ENCODE data around the gene RCE1.

Gene RCE1

GRCh38 chr11:66843776-66844495, 695 bp downstream of the RCE1 start:
- FAIRE-seq, result no peak

GRCh38 chr11:66844496-66845142, 1.4 kb downstream of the RCE1 start:
- no peak for FAIRE-seq

More at GRCh38 chr11:66843776-66844495, 695 bp downstream of the RCE1 start:
- no peak for DNase-seq (ENCODE audit: extremely low spot score, insufficient read length, low read depth)

DNA sequence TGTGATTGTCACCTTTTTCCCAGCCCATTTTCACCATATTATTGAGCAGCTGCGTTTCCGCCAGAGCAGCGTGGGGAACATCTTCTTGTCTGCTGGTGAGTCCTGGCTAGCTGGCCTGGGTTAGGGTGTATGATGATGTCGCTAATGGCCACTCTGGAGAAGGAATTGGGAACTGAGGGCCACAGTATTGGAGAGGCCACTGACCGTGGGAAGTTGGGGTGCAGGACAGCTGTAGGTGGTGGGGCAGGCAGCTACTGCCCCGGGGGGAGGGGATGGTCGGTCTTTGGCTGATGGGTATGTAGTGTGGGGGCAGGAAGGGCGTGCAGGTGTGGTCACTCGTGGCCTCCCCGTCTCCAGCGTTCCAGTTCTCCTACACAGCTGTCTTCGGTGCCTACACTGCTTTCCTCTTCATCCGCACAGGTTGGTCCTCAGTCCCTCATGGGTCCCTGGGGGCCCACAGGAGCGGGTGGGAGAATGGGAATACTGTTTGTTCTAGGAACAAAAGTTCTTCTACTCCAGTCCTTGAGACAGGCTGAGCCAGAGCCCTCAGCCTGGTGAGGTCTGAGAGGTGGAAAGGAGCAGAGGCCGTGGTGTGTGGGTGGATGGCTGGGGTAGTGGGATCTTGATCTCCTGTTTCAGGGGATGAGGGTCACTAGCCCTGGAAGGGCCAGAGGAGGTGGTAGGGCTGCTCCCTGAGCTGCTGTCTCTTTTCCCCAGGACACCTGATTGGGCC, 2.1 kb downstream of the RCE1 start:
- FAIRE-seq, result no peak
- DNase-seq (ENCODE audit: extremely low spot score, insufficient read length, low read depth), result no peak

More at GRCh38 chr11:66844496-66845142, 1.4 kb downstream of the RCE1 start:
- no peak for DNase-seq (ENCODE audit: extremely low spot score, insufficient read length, low read depth)

DNA sequence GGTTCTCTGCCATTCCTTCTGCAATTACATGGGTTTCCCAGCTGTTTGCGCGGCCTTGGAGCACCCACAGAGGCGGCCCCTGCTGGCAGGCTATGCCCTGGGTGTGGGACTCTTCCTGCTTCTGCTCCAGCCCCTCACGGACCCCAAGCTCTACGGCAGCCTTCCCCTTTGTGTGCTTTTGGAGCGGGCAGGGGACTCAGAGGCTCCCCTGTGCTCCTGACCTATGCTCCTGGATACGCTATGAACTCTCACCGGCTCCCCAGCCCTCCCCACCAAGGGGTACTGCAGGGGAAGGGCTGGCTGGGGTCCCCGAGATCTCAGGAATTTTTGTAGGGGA, 2.6 kb downstream of the RCE1 start:
- FAIRE-seq, result no peak
- no peak for DNase-seq (ENCODE audit: extremely low spot score, insufficient read length, low read depth)

- DNase-seq (ENCODE audit: extremely low spot score, insufficient read length, low read depth), result no peak
- FAIRE-seq, result no peak
Observed at GRCh38 chr11:66846671-66847091, 3.4 kb downstream of the RCE1 start.

DNA sequence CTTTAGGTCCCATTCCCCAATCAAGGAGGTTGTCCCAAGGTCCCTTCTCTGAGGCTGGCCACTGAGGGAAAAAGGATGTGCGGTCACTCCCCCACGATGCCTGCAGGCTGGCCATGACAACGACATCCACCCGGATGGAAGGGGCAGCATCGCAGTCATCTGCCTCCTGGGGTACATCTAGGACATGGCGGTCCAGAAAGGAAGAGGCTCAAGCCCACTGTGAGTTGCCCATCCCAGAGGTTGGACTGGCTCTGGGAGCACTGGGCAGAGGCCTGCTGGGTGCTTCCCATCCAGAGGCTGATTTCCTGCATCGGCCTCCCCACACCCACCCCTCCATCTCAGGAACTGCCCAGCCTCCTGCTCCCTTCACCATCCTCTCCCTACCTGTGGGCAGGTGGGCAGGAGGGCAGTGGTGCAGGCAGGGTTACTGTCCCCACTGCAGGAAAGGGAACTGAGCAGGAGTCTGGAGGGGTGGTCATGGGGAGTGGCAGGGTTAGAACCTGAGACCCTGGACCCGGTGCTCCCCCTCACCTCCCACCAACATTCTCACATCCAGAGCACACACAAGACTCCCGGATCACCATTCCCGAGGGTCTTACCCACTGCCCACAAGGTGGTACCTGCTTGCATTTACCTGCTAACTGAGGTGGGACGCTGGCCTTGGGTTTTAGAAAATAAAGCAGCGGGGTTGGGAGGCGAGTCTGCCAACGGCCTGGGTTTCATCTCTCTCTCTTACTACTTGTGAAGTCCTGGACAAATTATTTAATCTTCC, 4.4 kb downstream of the RCE1 start:
- FAIRE-seq (no peak), DNase-seq (ENCODE audit: extremely low spot score, insufficient read length, low read depth) (no peak)

DNA sequence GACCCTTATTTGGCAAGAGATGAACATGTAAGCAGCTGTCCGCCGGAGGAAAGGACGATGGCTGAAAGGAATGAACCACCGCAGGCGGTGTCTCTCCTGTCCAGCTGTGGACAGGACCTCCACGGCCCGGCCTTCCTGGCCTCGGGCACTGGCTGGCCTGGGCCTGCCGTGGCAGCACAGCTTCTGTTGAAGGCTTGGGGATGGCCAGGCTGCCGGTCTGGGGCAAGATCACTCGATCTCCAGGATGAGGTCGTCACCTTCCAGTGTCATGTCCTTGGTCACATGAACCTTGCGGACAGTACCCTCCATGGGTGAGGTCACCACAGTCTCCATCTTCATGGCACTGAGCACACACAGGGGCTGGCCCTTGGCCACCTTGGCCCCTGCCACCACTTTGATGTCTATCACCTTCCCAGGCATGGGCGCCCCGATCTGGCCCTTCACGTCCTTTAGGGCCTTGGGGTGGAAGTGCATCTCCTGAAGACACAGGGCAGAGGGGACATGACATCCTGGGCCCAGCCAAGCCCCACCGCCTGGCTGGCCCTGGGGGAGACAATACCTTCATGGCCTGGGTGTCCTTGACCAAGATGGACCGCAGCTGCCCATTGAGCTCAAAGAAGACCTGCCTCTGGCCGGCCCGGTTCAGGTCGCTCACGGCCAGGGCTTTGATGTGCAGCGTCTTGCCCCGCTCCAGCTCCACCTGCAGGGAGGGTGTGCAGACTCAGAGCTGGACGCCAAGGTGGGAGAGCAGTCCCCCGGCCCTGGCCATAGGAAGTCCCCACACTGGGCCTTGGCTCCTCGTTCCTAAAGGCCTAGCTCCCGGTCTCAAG, 5.6 kb downstream of the RCE1 start:
- FAIRE-seq (no peak), DNase-seq (ENCODE audit: extremely low spot score, insufficient read length, low read depth) (no peak)

DNA sequence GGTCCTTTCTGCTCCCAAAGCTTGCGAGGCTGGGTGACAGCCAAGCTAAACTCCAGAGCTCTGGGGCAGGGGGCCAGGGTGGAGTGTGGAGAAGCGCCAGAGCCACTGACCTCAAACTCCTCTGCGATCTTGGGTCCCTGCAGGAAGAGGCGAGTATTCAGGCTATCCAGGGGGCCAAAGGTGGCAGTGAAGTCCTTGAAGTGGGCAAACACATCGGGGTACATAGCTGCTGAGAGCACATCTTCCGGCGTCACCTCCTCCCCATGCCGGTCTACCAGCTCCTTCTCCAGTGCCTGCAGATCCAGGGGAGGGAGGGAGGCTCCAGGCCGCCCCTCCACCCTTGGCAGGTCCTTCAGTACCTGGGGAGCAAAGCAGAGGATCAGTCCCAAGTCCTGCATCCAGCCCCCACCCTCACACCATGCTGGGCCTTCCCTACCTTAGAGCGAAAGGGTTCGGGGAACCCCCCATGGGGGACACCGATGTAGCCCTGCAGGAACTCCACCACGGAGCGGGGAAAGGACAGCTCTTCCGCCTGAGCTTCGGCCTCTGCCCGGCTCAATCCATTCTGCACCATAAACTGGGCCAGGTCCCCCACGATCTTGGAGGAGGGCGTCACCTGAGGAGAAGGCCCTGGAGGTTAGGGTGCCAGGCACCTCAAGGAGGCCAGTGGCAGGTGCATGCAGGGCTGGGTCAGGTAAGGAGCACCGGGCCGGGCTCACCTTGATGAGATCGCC, 6.4 kb downstream of the RCE1 start:
- FAIRE-seq, result no peak

DNA sequence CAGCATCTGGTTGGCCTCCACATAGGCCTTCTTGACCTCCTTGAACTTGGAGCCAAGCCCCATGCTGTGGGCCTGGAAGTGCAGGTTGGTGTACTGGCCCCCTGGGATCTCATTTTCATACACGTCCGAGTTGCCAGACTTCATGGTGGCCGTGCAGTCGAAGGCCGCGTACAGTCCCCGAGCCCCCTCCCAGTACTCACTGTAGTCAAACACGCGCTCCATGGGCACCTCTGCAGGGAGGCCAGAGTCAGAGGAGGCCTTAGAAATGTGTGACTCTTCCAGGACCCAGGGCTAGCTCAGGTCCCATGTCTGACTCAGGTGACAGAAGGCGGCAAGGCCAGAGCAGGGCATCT, 7.0 kb downstream of the RCE1 start:
- FAIRE-seq, result no peak

More for the DNA sequence above, 6.4 kb downstream of the RCE1 start:
- no peak for DNase-seq (ENCODE audit: extremely low spot score, insufficient read length, low read depth)

DNA sequence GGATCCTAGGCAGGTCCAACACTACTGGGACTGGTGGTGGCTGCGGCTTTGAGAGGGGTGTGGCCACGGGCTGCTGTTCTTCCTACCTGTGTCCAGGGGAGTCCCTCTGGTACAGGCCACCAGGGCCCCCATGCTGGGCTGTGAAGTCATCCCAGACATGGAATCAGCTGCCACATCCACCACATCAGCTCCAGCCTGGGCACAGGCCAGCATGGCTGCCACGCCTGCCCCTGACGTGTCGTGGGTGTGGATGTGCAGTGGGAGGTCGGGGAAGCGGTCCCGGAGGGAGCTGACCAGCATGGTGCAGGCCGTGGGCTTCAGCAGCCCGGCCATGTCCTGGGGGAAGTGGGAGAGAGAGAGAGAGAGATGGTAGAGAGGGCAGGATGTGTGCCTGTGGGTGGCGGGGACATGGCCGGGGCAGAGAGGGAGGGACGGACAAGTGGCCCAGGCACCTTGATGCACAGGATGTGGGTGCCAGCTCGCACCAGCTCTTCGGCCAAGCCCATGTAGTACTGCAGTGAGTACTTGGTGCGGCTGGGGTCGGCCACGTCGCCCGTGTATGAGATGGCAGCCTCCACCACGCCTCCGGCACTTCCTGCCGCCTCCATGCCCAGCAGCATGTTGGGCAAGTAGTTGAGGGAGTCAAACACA, 7.5 kb downstream of the RCE1 start:
- FAIRE-seq (no peak), DNase-seq (ENCODE audit: extremely low spot score, insufficient read length, low read depth) (no peak)

More for the DNA sequence above, 7.0 kb downstream of the RCE1 start:
- no peak for DNase-seq (ENCODE audit: extremely low spot score, insufficient read length, low read depth)

GRCh38 chr11:66851239-66851596, 8.0 kb downstream of the RCE1 start:
- DNase-seq (ENCODE audit: extremely low spot score, insufficient read length, low read depth) (no peak), FAIRE-seq (no peak)

DNA sequence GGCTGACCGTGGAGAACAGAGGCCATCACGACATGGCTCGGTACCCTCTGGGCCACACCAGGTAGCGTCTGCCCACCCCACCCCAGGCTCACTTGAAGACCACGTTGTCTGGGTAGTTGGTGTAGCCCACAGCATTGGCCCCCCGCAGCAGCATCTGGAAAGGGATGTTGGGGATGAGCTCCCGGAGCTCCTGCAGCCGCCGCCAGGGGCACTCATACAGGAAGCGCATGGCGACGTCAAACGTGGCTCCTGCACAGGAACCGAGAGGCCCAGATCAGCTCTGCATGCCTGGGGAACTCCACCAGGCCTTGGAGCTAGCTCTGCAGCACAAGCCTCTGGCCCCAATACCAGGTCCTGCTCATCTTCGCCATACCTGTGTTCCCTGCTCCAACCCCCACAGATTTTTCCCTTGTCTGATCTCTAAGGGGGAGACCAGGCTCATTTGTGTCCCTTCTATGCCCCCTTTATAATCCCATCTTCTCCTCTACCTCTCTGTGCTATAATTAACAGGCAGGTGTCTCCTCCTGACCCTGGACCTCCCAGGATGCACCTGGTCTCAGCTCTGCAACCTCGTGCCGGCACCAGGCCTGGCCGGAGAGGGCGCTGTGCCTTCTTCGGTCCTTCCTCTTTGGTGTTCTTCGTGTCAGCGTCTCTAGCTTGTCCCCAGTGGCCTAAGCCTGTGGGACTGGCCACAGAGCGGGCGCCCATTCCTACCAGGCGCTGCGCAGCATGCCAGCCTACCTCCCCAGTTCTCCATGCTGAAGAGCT, 8.6 kb downstream of the RCE1 start:
- DNase-seq (ENCODE audit: extremely low spot score, insufficient read length, low read depth), result no peak

GRCh38 chr11:66852466-66853241, 9.4 kb downstream of the RCE1 start:
- FAIRE-seq, result no peak
- DNase-seq (ENCODE audit: extremely low spot score, insufficient read length, low read depth), result no peak

More for the DNA sequence above, 8.6 kb downstream of the RCE1 start:
- FAIRE-seq, result peak; percentile 60

DNA sequence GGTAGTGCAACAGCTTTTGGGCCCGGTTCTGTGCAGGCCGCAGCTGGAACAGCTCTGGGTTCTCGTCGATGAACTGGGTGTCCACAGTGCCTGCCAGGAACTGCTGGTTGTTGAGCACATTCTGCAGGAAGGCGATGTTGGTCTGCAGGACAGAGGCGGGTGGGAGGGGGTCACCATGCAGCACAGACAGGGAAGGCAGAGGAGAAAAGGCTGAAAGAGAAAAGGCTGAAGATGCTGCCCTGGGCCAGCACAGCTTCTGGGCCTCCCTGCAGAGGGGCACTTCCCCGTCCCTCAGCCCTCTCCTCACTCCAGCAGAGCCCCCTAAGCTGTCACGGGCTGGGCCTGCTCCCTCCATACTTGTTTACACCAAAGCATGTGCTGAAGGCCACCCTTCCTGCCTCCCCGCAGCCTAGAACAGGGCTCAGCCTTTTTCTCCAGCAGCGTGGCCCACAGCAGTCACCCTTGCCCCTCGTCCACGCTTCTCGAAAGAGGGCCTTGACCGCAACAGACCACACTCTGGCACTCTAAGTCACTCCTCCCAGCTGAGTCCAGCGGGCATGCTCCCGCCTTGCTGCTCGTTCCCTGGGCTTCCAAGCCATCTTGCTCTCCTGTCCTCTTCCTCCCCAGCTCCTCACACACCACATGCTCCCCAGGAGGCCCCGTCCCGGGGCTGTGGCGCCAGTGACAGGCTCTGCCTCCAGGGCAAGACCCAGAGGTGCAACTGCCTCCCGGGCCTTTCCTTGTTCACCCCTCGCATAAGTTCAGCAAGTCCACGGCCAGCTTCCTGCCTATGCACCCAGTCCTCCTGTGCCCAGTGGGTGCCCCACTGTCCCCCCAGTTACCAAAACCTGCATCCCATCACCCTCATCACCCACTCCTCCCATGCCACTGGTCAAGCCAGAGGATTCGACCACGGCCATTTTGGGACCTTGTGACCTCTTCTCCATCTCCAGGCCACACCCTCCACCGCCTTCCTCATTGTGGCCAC, 10.3 kb downstream of the RCE1 start:
- FAIRE-seq (no peak), DNase-seq (ENCODE audit: extremely low spot score, insufficient read length, low read depth) (no peak)

DNA sequence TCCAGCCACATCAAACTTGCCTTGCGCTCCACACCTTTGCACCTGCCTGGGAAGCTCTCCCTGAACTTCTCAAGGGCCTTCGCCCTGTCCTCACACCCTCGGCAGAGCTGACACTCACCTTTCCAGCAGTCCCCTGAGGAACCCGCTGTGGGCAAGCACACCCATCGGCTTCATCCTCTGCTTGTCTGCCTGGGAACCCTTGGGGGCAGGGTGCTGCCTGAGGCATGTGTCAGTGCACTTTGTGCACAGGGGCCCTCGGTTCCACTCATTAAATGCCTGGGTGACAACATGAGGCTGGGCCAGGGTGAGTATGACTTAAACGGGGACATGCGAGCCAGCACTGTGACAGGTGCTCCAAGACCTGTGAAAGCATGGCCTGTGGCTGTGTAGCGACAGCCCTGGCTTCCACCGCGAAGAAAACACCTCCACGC, 11.0 kb downstream of the RCE1 start:
- DNase-seq (ENCODE audit: extremely low spot score, insufficient read length, low read depth) (no peak), FAIRE-seq (no peak)

DNA sequence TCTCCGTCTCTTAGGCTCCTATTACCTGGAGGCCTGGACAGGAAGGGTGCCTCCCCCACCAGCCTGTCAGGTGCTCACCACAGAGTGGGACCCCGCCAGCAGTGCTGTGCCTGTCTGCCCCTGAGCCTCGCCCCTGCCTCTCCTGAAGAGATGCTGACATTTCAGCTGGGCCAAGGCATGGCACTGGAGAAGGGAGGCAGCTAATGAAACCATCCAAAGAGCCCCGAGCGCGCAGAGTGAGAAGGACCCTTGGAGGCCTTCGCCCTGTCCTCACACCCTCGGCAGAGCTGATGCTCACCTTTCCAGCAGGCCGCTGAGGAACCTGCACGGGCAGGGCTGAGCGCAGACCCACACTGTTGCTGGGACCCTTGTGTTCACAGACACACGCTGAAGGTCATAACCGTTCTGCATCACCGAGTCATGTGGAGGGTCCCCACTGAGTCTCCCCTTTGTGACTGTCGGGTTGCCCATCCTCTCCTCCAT, 11.5 kb downstream of the RCE1 start:
- DNase-seq (ENCODE audit: extremely low spot score, insufficient read length, low read depth), result no peak
- FAIRE-seq, result no peak
